B cell (primary cell): Measurements from ENCODE around the gene CGB3. TPM values are rescaled to one million over a fixed set of nuclear protein-coding genes. Genes with fewer than 3 reads are reported as not detected.

Experiments used
- ATAC-seq: fragments of 200-7000 bp; cut with Tn5 transposase; one replicate; pipeline ENCODE4 v1.10.0; 2021; ENCODE audit warnings: low read depth, mild to moderate bottlenecking, moderate number of reproducible peaks, moderate library complexity
- CTCF ChIA-PET: fragments of 350-600 bp; sonication (Branson Sonifier 250); formaldehyde crosslinking; loops from one replicate; lab custom pipeline; 2021; ENCODE audit warnings: antibody characterized with exemption, inconsistent platforms; lab: Charles Lee
- POLR2A ChIA-PET: fragments of 350-600 bp; sonication (Branson Sonifier 250); formaldehyde crosslinking; loops from one replicate; lab custom pipeline; 2021; ENCODE audit warnings: antibody characterized with exemption; lab: Charles Lee
- DNase-seq: peaks from one replicate; pipeline ENCODE4 v3.0.0; 2013
- H2AFZ ChIP-seq: 2 replicates; pipeline ENCODE4 v1.6.1; 2012; ENCODE audit warnings: mild to moderate bottlenecking, low read depth, low read length; ENCODE audit not compliant: insufficient read depth, poor library complexity, severe bottlenecking
- H3K27ac ChIP-seq, 2 donors: 1 replicate in 1 of 2; 2 replicates in 1 of 2; pipeline ENCODE4 v1.5.1; 2012 to 2013; ENCODE audit warnings: low read length in 2 of 2, mild to moderate bottlenecking in 2 of 2, moderate library complexity in 1 of 2
- H3K27me3 ChIP-seq, 4 experiments: fragments of 200-600 bp in 1 of 4; sonication (generic) in 1 of 4; replicated peaks in 1 of 4; 1 replicate in 2 of 4; 2 replicates in 2 of 4; pipeline versions ENCODE4 v1.6.1 to v1.7.0; 2013 to 2016; ENCODE audit warnings: low read length in 3 of 4, mild to moderate bottlenecking in 2 of 4, mixed read lengths in 1 of 4, moderate library complexity in 1 of 4; ENCODE audit not compliant: insufficient read depth in 4 of 4, control insufficient read depth in 3 of 4; ENCODE audit errors: control extremely low read depth in 1 of 4
- H3K36me3 ChIP-seq, 2 experiments: replicated peaks in 1 of 2; 1 replicate in 1 of 2; 2 replicates in 1 of 2; pipeline versions ENCODE4 v1.6.1 to v1.7.1; 2013; ENCODE audit warnings: low read length in 1 of 2; ENCODE audit not compliant: insufficient read depth in 2 of 2, control insufficient read depth in 1 of 2; ENCODE audit errors: control extremely low read depth in 1 of 2, extremely low read depth in 1 of 2
- H3K4me1 ChIP-seq, 2 donors: fragments of 200-600 bp in 1 of 2; sonication (generic) in 1 of 2; 1 replicate in 1 of 2; 2 replicates in 1 of 2; pipeline versions ENCODE4 v1.5.1 to v1.6.1; 2013 to 2017; ENCODE audit warnings: low read length in 2 of 2; ENCODE audit not compliant: control insufficient read depth in 2 of 2, insufficient read depth in 2 of 2
- H3K4me2 ChIP-seq: replicated peaks from 2 replicates; pipeline ENCODE3; 2012; ENCODE audit warnings: mild to moderate bottlenecking, low read depth, low read length; ENCODE audit not compliant: poor library complexity, severe bottlenecking
- H3K4me3 ChIP-seq, 5 experiments: fragments of 200-600 bp in 1 of 5; sonication (generic) in 1 of 5; 1 replicate in 3 of 5; 2 replicates in 2 of 5; pipeline versions ENCODE4 v1.5.1 to v1.7.0; 2011 to 2016; ENCODE audit warnings: low read length in 4 of 5, mild to moderate bottlenecking in 4 of 5, low read depth in 2 of 5, control low read depth in 1 of 5, moderate library complexity in 1 of 5; ENCODE audit not compliant: insufficient read depth in 1 of 5; ENCODE audit errors: control extremely low read depth in 1 of 5, extremely low read depth in 1 of 5
- H3K79me2 ChIP-seq: fragments of 200-600 bp; sonication (generic); one replicate; pipeline ENCODE4 v1.6.0; 2016; ENCODE audit warnings: low read length; ENCODE audit not compliant: control insufficient read depth, insufficient read depth
- H3K9ac ChIP-seq: fragments of 200-600 bp; sonication (generic); 2 replicates; pipeline ENCODE4 v1.6.1; 2017; ENCODE audit warnings: mild to moderate bottlenecking, low read length, moderate library complexity
- H3K9me3 ChIP-seq, 3 donors: one replicate each; pipeline versions ENCODE4 v1.6.1 to v1.7.1; 2013; ENCODE audit warnings: low read length in 2 of 3; ENCODE audit not compliant: control insufficient read depth in 2 of 3, insufficient read depth in 1 of 3; ENCODE audit errors: control extremely low read depth in 1 of 3
- H4K20me1 ChIP-seq: 2 replicates; pipeline ENCODE4 v1.6.0; 2012; ENCODE audit warnings: mild to moderate bottlenecking, low read length; ENCODE audit not compliant: insufficient read depth, control insufficient read depth, poor library complexity, severe bottlenecking
- H3K27ac Mint-ChIP-seq: one replicate; pipeline ENCODE4 v1.8.0; 2021; ENCODE audit warnings: mixed read lengths
- H3K27me3 Mint-ChIP-seq: one replicate; pipeline ENCODE4 v1.8.0; 2021; ENCODE audit warnings: mixed read lengths
- H3K4me1 Mint-ChIP-seq: one replicate; pipeline ENCODE4 v1.8.0; 2021; ENCODE audit warnings: mixed read lengths
- H3K4me3 Mint-ChIP-seq: one replicate; pipeline ENCODE4 v1.8.0; 2021; ENCODE audit warnings: mixed read lengths
- H3K9me3 Mint-ChIP-seq: one replicate; pipeline ENCODE4 v1.8.0; 2022; ENCODE audit warnings: mixed read lengths; ENCODE audit not compliant: insufficient read depth
- CTCF ChIP-seq: fragments of 200-600 bp; IDR thresholded peaks from one replicate; pipeline ENCODE4 v1.8.0; 2022; ENCODE audit warnings: antibody characterized with exemption, mild to moderate bottlenecking
- EZH2 ChIP-seq: IDR thresholded peaks from 2 replicates; pipeline ENCODE4 v1.6.1; 2012; ENCODE audit warnings: borderline replicate concordance, low read depth, mild to moderate bottlenecking, moderate library complexity, low read length; ENCODE audit not compliant: insufficient read depth, poor library complexity, severe bottlenecking
- WGBS: methylation state at CpG from one replicate; pipeline ENCODE4 v1.1.5; 2013; ENCODE audit warnings: missing lambda C conversion rate; ENCODE audit not compliant: insufficient coverage; 5-methylcytosine and 5-hydroxymethylcytosine counted together
- intact Hi-C: fragments of 100-400 bp; cut with micrococcal nuclease; formaldehyde crosslinking; loops from one replicate; pipeline ENCODE4 v1.10.0; 2022
- polyA plus RNA-seq: library from polyadenylated mRNA; depleted of rRNA; stranded (reverse); fragments of >200 nt; gene quantifications from 2 replicates; pipeline ENCODE4 v1.2.3, GENCODE V29; 2012
- total RNA-seq, 2 donors: library from RNA; stranded (reverse); fragments of 120-200 nt in 1 of 2; gene quantifications; 1 replicate in 1 of 2; 2 replicates in 1 of 2; pipeline versions ENCODE4 v1.2.3 to v1.2.4, GENCODE V29; 2013 to 2022

CGB3 gene
- total and polyA plus RNA-seq, 2 donors (not counting 1 experiment from before 2014, with no cell fraction given) = not detected

GRCh38 chr19:49022116-49022515 is 2.0 kb downstream of the CGB3 start:
- Histone ChIP-seq H4K20me1 (no peaks in the 10 kb centered on the region), H3K9me3 (no peaks in the 10 kb centered on the region), H3K4me3 (no peak overlapping the region), H3K27me3 (peaks cover 0 to 9% (median 2%) of the 10 kb centered on the region in 4 experiments), H3K4me1 (peaks cover 25 to 39% of the 10 kb centered on the region in 2 donors), H3K36me3 (no peaks in the 10 kb centered on the region), H3K4me2 (no peak overlapping the region), H3K79me2 (no peaks in the 10 kb centered on the region), H3K9ac (no peak overlapping the region), H2AFZ (no peak overlapping the region), H3K27ac (no peak overlapping the region)
- 94% methylated on average over 9 of the region's 9 CpGs for WGBS
- ChIA-PET CTCF (no interaction called here), POLR2A (no interaction called here)
- no peak overlapping the region for H3K27ac Mint-ChIP-seq
- peaks cover 33% of the 10 kb centered on the region for H3K4me1 Mint-ChIP-seq
- ATAC-seq (no peak), DNase-seq (no peak)
- no peak overlapping the region for H3K4me3 Mint-ChIP-seq
- no peaks in the 10 kb centered on the region for H3K9me3 Mint-ChIP-seq
- TF ChIP-seq CTCF (no peak), EZH2 (no peak)
- intact Hi-C loops = no loop called here
- peaks cover 3% of the 10 kb centered on the region for H3K27me3 Mint-ChIP-seq

GRCh38 chr19:49020931-49021895 is 2.9 kb downstream of the CGB3 start:
- no peak overlapping the region for H3K9ac ChIP-seq
- H3K27me3 ChIP-seq = peaks cover 0 to 9% (median 2%) of the 10 kb centered on the region in 4 experiments
- no peaks in the 10 kb centered on the region for H3K36me3 ChIP-seq
- 37% methylated on average over 15 of the region's 16 CpGs for WGBS
- H3K4me2 ChIP-seq = peak overlapping the region; percentile 32
- CTCF ChIA-PET = interaction anchor here (0.9 kb wide), 1 partner anchor 77 kb away, joined by 3 read pairs; no protein-coding TSS in a partner anchor
- H3K4me3 ChIP-seq = no peak overlapping the region
- H4K20me1 ChIP-seq = no peaks in the 10 kb centered on the region
- no peak for DNase-seq
- no peaks in the 10 kb centered on the region for H3K79me2 ChIP-seq
- intact Hi-C loops = no loop called here
- Mint-ChIP-seq H3K4me3 (peak overlapping the region; percentile 46), H3K27me3 (peaks cover 3% of the 10 kb centered on the region), H3K27ac (peak overlapping the region; percentile 1), H3K9me3 (no peaks in the 10 kb centered on the region), H3K4me1 (peaks cover 34% of the 10 kb centered on the region)
- POLR2A ChIA-PET = interaction anchor here (0.5 kb wide), 1 partner anchor 64 kb away, joined by 7 read pairs; no protein-coding TSS in a partner anchor
- no peaks in the 10 kb centered on the region for H3K9me3 ChIP-seq
- no peak overlapping the region for H3K27ac ChIP-seq
- H3K4me1 ChIP-seq = peaks cover 25 to 40% of the 10 kb centered on the region in 2 donors
- TF ChIP-seq CTCF (no peak), EZH2 (no peak)
- ATAC-seq = no peak
- H2AFZ ChIP-seq = peak overlapping the region; percentile 59
